ENCODE measurements around the gene OASL. TPM values are rescaled to one million over a fixed set of nuclear protein-coding genes. Genes with fewer than 3 reads are reported as not detected.

The OASL gene
- total and polyA plus RNA-seq, 2 of the 4 experiments (the other 2 are of a cell fraction) = under 0.01 to 0.05 TPM

- ChIA-PET CTCF (no interaction called here), POLR2A (ENCODE audit: unreplicated experiment) (no interaction called here)
- H3K4me1 ChIP-seq (ENCODE audit: control insufficient read depth, insufficient read depth, low read length) = no peaks in the 10 kb centered on the region
- no CpG with 5 or more reads among the region's 1 CpG for WGBS, 2 experiments (ENCODE audit: extremely low coverage in 2 of 2, insufficient read length in 1 of 2)
- in situ Hi-C loops (cut with MboI; ENCODE audit: low sequenced_read_pairs) (no loop called here), dilution Hi-C loops (cut with HindIII; ENCODE audit: low sequenced_read_pairs, unreplicated experiment) (no loop called here), intact Hi-C loops (cut with micrococcal nuclease) (loop anchor here (5.0 kb wide), 2 partner anchors 33 to 618 kb away; no protein-coding TSS in a partner anchor)
- no peak overlapping the region for H4K5ac ChIP-seq (ENCODE audit: low read depth, low read length)
- H4K91ac ChIP-seq (ENCODE audit: insufficient read depth, low read depth, low read length) = no peak overlapping the region
- H4K20me1 ChIP-seq (ENCODE audit: insufficient read depth, low read length) = no peaks in the 10 kb centered on the region
- BruUV-seq (replicated peaks) = no TSS peak
- H3K4me2 ChIP-seq (ENCODE audit: low read depth, low read length) = no peak overlapping the region
- H3K27ac ChIP-seq (ENCODE audit: insufficient read depth, low read length) = no peak overlapping the region
- no peak overlapping the region for H2AK5ac ChIP-seq (ENCODE audit: low read depth, low read length)
- H3K4me3 ChIP-seq (ENCODE audit: insufficient read depth, low read depth, low read length) = no peak overlapping the region
- H2AK9ac ChIP-seq (replicated peaks; ENCODE audit: low read depth, low read length, poor library complexity) = no peak overlapping the region
- H3K9ac ChIP-seq (ENCODE audit: low read depth, low read length) = no peak overlapping the region
- H3K14ac ChIP-seq (replicated peaks; ENCODE audit: low read depth, low read length) = no peak overlapping the region
- no peak overlapping the region for H4K8ac ChIP-seq (ENCODE audit: low read depth in 2 of 2, low read length in 2 of 2)
- H2BK15ac ChIP-seq (ENCODE audit: low read depth, low read length) = no peak overlapping the region
- no peak for TF ChIP-seq RAD21 (IDR thresholded peaks at IDR 0.05; ENCODE audit: low read length)
- TF ChIP-seq FOS (IDR thresholded peaks at IDR 0.05; ENCODE audit: low read depth, low read length) = no peak
- TF ChIP-seq MAZ (IDR thresholded peaks at IDR 0.05; ENCODE audit: borderline replicate concordance, low read depth, low read length) = no peak
- TF ChIP-seq CEBPB (IDR thresholded peaks at IDR 0.05; ENCODE audit: low read depth, low read length) = no peak
- no peak for TF ChIP-seq POLR2A (IDR thresholded peaks at IDR 0.05; ENCODE audit: low read depth, low read length)
- no peak for TF ChIP-seq BHLHE40 (IDR thresholded peaks at IDR 0.05; ENCODE audit: low read depth, low read length)
- no peak for TF ChIP-seq SMC3 (IDR thresholded peaks at IDR 0.05; ENCODE audit: low read depth, low read length)
- no peak for TF ChIP-seq NFE2L2 (IDR thresholded peaks at IDR 0.05; ENCODE audit: low read depth, low read length)
- no peak for TF ChIP-seq RCOR1 (IDR thresholded peaks at IDR 0.05; ENCODE audit: insufficient replicate concordance, low read length)
- no peak for TF ChIP-seq RFX5 (IDR thresholded peaks at IDR 0.05; ENCODE audit: low read depth, low read length)
- no peak for TF ChIP-seq ELK1 (IDR thresholded peaks at IDR 0.05; ENCODE audit: borderline replicate concordance, low read depth, low read length)
- no peak for TF ChIP-seq CTCF (conservative IDR thresholded peaks at IDR 0.05; ENCODE audit: low read depth, low read length)
- TF ChIP-seq MAFK (IDR thresholded peaks at IDR 0.05; ENCODE audit: low read depth, low read length) = no peak
- no peak for TF ChIP-seq MXI1 (IDR thresholded peaks at IDR 0.05; ENCODE audit: borderline replicate concordance, low read depth, low read length)
- H3K56ac ChIP-seq (ENCODE audit: extremely low read depth, insufficient read depth, low read length) = no peak overlapping the region
- H3K9me3 ChIP-seq (ENCODE audit: control insufficient read depth, insufficient read depth, low read length) = no peaks in the 10 kb centered on the region
- no peak overlapping the region for H2AFZ ChIP-seq (replicated peaks; ENCODE audit: low read length, poor library complexity)
- H3K4ac ChIP-seq (ENCODE audit: low read depth, low read length) = no peak overlapping the region
- no peak overlapping the region for H3K23ac ChIP-seq (ENCODE audit: low read depth, low read length)
- H3K27me3 ChIP-seq (ENCODE audit: control insufficient read depth, insufficient read depth, low read length) = peaks cover 11% of the 10 kb centered on the region
- no peak overlapping the region for H3K18ac ChIP-seq (ENCODE audit: low read depth, low read length)
- H2BK120ac ChIP-seq (ENCODE audit: low read depth, low read length) = no peak overlapping the region
- no peaks in the 10 kb centered on the region for H3K79me1 ChIP-seq (ENCODE audit: low read depth in 1 of 2, low read length in 2 of 2)
- H3K9me1 ChIP-seq (ENCODE audit: insufficient read depth, low read length) = no peaks in the 10 kb centered on the region
- DNase-seq (no peak), ATAC-seq (ENCODE audit: low read depth) (no peak)
- H2BK20ac ChIP-seq (ENCODE audit: low read depth, low read length) = no peak overlapping the region
- H2BK5ac ChIP-seq (ENCODE audit: low read depth, low read length, poor library complexity, severe bottlenecking) = no peak overlapping the region
- H3K36me3 ChIP-seq (ENCODE audit: control insufficient read depth, insufficient read depth, low read length) = no peaks in the 10 kb centered on the region
Observed at GRCh38 chr12:121064116-121064515, 25.1 kb upstream of the OASL start.

All from IMR-90 (cell line).